Muscle of leg (tissue), 16 donors: ENCODE data around the gene PRKCSH. TPM values are rescaled to one million over a fixed set of nuclear protein-coding genes. Genes with fewer than 3 reads are reported as not detected.
A peak's percentile ranks its signal among the peaks of the same experiment; 100 is the strongest.

Experiments used
- DNase-seq: peaks from one replicate; pipeline ENCODE4 v3.0.0; 2013
- H3K27ac ChIP-seq: one replicate; pipeline ENCODE4 v1.5.1; 2013; ENCODE audit warnings: mild to moderate bottlenecking, low read length, control low read depth
- H3K27me3 ChIP-seq: one replicate; pipeline ENCODE4 v1.6.1; 2013; ENCODE audit warnings: low read length; ENCODE audit not compliant: control insufficient read depth, insufficient read depth
- H3K36me3 ChIP-seq: one replicate; pipeline ENCODE4 v1.6.1; 2013; ENCODE audit warnings: low read length; ENCODE audit not compliant: control insufficient read depth, insufficient read depth
- H3K4me1 ChIP-seq: one replicate; pipeline ENCODE4 v1.6.1; 2013; ENCODE audit warnings: low read length; ENCODE audit not compliant: control insufficient read depth, insufficient read depth
- H3K4me3 ChIP-seq: one replicate; pipeline ENCODE4 v1.5.1; 2013; ENCODE audit warnings: low read length, control low read depth
- H3K9me3 ChIP-seq: replicated peaks from 2 replicates; pipeline ENCODE4 v1.6.1; 2013; ENCODE audit warnings: low read depth, low read length; ENCODE audit not compliant: control insufficient read depth
- WGBS: methylation state at CpG from one replicate; pipeline ENCODE4 v1.1.5; 2013; ENCODE audit warnings: missing lambda C conversion rate; ENCODE audit not compliant: insufficient coverage; 5-methylcytosine and 5-hydroxymethylcytosine counted together
- long read RNA-seq, 11 donors: transcript quantifications; one replicate each; lab custom pipeline, GENCODE V29; 2026
- polyA plus RNA-seq, 8 donors: library from polyadenylated mRNA; unstranded; fragments of 120-200 nt; gene quantifications; one replicate each; pipeline versions ENCODE4 v1.2.1 to v1.2.3, GENCODE V29; 2013; ENCODE audit warnings: inconsistent platforms in 1 of 8, low replicate concordance in 1 of 8; ENCODE audit not compliant: insufficient read length in 8 of 8, insufficient read depth in 1 of 8
- total RNA-seq: library from RNA; stranded (reverse); fragments of 120-200 nt; gene quantifications from one replicate; pipeline ENCODE4 v1.2.4, GENCODE V29; 2013

PRKCSH gene, protein sequence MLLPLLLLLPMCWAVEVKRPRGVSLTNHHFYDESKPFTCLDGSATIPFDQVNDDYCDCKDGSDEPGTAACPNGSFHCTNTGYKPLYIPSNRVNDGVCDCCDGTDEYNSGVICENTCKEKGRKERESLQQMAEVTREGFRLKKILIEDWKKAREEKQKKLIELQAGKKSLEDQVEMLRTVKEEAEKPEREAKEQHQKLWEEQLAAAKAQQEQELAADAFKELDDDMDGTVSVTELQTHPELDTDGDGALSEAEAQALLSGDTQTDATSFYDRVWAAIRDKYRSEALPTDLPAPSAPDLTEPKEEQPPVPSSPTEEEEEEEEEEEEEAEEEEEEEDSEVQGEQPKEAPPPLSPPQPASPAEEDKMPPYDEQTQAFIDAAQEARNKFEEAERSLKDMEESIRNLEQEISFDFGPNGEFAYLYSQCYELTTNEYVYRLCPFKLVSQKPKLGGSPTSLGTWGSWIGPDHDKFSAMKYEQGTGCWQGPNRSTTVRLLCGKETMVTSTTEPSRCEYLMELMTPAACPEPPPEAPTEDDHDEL
- total RNA-seq = 80.5 TPM
- 100 to 1,000 TPM; 161 to 260 (median 201) TPM for polyA plus RNA-seq
- long read RNA-seq, donor 1, partial matches to known transcripts = 0 of 1 reads
- long read RNA-seq, donor 1, other reads (novel, unspliced or antisense) = 0 of 1 reads
- long read RNA-seq, donor 2, partial matches to known transcripts = 0 of 1 reads
- long read RNA-seq, donor 2, other reads (novel, unspliced or antisense) = 0 of 1 reads
- long read RNA-seq, donor 3, partial matches to known transcripts = 17 of 21 reads
- long read RNA-seq, donor 3, other reads (novel, unspliced or antisense) = 0 of 21 reads
- long read RNA-seq, donor 4, partial matches to known transcripts = 6 of 9 reads
- long read RNA-seq, donor 4, other reads (novel, unspliced or antisense) = 0 of 9 reads
- long read RNA-seq, donor 5, transcript PRKCSH-214 (3 exons, 569 nt) = major isoform, 5 of 41 reads
- long read RNA-seq, donor 5, partial matches to known transcripts = 8 of 41 reads
- long read RNA-seq, donor 5, other reads (novel, unspliced or antisense) = 26 of 41 reads
- long read RNA-seq, donor 6, partial matches to known transcripts = 5 of 16 reads
- long read RNA-seq, donor 6, other reads (novel, unspliced or antisense) = 8 of 16 reads
- long read RNA-seq, donor 7, partial matches to known transcripts = 6 of 24 reads
- long read RNA-seq, donor 7, other reads (novel, unspliced or antisense) = 14 of 24 reads
- long read RNA-seq, donor 8, partial matches to known transcripts = 0 of 3 reads
- long read RNA-seq, donor 8, other reads (novel, unspliced or antisense) = 0 of 3 reads
- long read RNA-seq, donor 9, partial matches to known transcripts = 11 of 16 reads
- long read RNA-seq, donor 9, other reads (novel, unspliced or antisense) = 0 of 16 reads
- long read RNA-seq, donor 10, partial matches to known transcripts = 14 of 24 reads
- long read RNA-seq, donor 10, other reads (novel, unspliced or antisense) = 6 of 24 reads
- long read RNA-seq, donor 11, partial matches to known transcripts = 5 of 20 reads
- long read RNA-seq, donor 11, other reads (novel, unspliced or antisense) = 10 of 20 reads

DNA sequence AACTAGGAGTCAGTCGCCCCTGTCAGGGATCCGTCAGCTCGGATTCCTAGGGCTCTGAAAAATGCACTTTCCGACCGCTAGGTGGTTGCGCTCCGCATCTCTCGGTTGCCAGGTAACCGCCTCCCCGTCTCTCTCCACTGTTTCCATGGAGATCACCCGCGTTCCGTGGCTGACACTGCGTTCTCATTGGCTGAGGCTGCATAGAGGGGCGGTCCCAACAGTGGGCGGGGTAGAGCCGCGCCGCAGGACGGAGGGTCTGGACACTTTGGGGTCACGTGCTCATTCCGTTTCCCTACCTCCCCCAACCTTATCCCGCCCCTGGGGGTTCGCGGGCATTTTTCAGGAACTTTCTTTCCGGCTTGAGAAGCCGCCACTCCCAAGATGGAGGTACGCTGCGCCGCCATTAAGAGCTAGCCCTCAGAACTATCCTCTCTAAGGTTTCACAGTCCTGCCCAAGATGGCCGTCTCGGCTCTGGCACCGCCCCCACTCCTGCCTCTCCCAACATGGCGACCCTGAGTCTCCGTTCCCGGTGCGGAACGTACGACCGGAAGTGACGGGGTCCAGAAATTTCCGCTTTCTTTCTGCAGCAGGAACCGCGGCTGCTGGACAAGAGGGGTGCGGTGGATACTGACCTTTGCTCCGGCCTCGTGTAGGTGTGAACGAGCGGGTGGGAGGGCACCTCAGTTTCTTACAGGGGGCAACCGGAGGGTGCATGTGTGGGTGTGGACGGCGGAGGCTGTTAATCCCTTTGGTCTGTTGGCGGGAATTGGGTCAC is at the start of gene PRKCSH, which contains the start of gene ODAD3:
Gene PRKCSH, plus strand, starts transcription at position 579 of the 776 bp plus-strand sequence. CDS start 483 bp downstream, outside the sequence.
Gene ODAD3, minus strand, starts transcription at position 65 of the 776 bp plus-strand sequence. CDS start 105 bp downstream, outside the sequence.
- peaks cover 29% of the 10 kb centered on the region for H3K36me3 ChIP-seq
- H3K9me3 ChIP-seq = no peaks in the 10 kb centered on the region
- H3K4me3 ChIP-seq = peak within 1 kb of the TSS; percentile 85
- WGBS = 0% methylated on average over 33 of the region's 53 CpGs
- DNase-seq = peak; percentile 100
- peaks cover 14% of the 10 kb centered on the region for H3K4me1 ChIP-seq
- peak within 1 kb of the TSS; percentile 84 for H3K27ac ChIP-seq
- H3K27me3 ChIP-seq = no peaks in the 10 kb centered on the region

DNA sequence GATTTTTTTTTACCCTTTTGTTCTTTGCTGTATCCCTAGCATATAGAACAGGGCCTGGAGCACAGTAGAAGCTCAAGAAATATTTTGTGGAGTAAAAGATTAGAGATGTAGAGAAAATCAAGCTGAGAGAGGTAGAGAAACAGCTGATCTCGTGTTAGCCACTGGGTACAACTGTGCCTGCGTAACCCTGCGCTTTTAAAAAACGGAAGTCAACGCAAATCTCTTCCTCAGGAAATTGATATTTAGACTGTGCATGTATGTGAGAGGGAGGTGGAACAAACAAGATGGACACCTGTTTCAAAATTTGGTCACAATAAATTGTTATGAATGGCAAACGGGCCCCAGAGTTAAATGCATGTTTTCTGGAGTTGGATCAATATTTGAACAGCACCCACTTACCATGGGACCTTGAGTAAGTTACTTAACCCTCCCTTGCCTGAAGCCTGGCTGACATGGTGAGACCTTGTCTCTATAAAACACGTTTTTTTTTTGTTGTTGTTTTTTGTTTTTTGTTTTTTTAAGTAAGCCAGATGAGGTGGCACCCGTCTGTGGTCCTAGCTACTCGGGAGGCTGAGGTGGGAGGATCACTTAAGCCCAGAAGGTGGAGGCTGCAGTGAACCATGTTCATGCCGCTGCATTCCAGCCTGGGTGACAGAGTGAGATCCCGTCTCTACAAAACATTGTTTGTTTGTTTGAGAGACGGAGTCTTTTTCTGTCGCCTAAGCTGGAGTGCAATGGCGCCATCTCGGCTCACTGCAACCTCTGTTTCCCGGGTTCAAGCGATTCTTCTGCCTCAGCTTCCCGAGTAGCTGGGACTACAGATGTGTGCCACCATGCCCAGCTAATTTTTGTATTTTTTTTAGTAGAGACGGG is 48.0 kb upstream of the PRKCSH start:
- H3K4me1 ChIP-seq = peaks cover 18% of the 10 kb centered on the region

DNA sequence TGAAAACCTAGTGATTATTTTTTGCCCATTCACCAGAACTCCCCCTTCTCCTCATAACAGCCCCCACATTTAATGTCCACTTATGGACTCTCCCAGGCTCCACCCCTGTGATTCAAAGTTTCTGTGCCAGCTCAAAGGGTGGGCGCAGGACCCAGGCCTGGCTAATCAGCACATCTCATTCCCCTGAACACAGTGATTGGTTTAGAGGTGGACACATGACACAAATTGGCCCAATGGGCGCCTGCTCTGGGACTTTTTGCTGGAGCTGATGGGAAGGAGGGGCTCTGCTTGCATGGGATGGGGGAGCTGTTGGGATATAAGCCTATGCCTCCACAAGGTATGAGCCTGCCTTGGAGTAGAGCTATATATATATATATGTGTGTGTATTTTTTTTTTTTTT is 45.1 kb upstream of the PRKCSH start:
- 80% methylated on average over 1 of the region's 2 CpGs for WGBS
- Histone ChIP-seq H3K36me3 (no peaks in the 10 kb centered on the region), H3K27me3 (peaks cover 4% of the 10 kb centered on the region), H3K9me3 (peaks cover 4% of the 10 kb centered on the region), H3K27ac (no peak overlapping the region), H3K4me1 (no peaks in the 10 kb centered on the region), H3K4me3 (no peak overlapping the region)
- no peak for DNase-seq

More for the DNA sequence above, 48.0 kb upstream of the PRKCSH start:
- Histone ChIP-seq H3K4me3 (no peak overlapping the region), H3K9me3 (peaks cover 4% of the 10 kb centered on the region), H3K36me3 (no peaks in the 10 kb centered on the region), H3K27ac (no peak overlapping the region), H3K27me3 (peaks cover 20% of the 10 kb centered on the region)
- 73% methylated on average over 15 of the region's 19 CpGs for WGBS
- peak; percentile 53 for DNase-seq

DNA sequence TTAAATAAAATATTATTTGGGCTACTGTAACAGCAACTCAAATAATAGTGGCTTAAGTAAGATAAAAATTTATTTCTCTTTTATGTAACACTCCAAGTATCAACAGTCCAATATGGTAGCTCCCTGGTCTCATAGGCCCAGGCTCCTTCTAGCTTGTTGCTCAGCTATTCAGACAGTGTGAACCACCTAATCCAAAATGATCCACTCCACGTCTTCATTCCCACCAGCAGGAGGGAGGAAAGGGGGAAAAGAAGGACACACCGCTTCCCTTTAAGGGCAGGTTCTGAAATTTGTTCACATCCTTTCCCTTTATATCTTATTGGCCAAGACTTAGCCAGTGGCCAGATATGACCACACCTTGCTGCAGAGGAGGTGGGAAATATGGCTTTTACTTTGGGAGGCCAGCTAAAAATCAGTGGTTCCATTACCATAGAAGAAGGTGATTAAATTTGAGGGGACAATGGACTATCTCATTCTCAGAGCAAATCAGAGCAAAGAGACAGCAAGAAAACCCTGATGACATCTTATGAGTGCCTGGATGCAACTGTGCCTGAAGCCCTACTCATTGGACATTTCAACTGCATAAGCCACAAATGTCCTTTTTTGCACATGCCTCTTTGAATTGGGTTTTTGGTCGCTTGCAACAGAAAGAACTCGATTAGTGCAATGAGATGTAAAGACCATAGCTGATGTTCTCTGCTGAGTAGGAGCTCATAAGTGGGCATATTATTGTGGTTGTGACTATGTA is 44.3 kb upstream of the PRKCSH start:
- H3K4me3 ChIP-seq = no peak overlapping the region

DNA sequence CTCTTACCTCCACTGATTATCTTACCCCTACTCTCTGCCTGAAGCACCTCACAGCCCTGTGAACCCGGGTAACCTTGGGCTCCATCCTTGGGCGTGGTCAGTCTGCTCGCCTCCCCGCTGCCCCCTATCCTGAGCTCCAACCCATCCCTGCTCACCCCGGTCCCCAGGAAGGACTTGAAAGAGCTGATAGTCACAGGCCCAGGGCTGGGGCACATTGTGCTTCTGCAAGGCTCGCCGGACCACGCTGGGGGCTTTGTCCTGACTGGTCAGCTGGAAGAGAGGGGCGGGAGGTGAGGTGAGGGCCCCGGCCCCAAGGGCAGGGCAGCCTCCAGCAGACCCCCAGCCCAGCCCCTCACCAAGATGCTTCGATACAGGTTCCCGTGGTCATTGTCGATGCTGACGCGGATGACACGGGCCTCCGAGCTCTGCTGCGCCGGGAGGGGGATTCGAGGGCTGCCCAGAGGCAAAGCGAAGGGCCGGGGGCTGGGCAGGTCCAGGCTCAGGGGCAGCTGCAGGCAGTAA is 38.3 kb upstream of the PRKCSH start:
- Histone ChIP-seq H3K27me3 (peaks cover 4% of the 10 kb centered on the region), H3K4me1 (no peaks in the 10 kb centered on the region), H3K4me3 (no peak overlapping the region), H3K27ac (no peak overlapping the region), H3K36me3 (no peaks in the 10 kb centered on the region), H3K9me3 (no peaks in the 10 kb centered on the region)
- 74% methylated on average over 6 of the region's 22 CpGs for WGBS
- DNase-seq = no peak

More for the DNA sequence above, 44.3 kb upstream of the PRKCSH start:
- Histone ChIP-seq H3K4me1 (no peaks in the 10 kb centered on the region), H3K36me3 (no peaks in the 10 kb centered on the region), H3K27ac (no peak overlapping the region), H3K9me3 (peaks cover 4% of the 10 kb centered on the region), H3K27me3 (peaks cover 4% of the 10 kb centered on the region)
- no CpG with 5 or more reads among the region's 4 CpGs for WGBS
- no peak for DNase-seq

DNA sequence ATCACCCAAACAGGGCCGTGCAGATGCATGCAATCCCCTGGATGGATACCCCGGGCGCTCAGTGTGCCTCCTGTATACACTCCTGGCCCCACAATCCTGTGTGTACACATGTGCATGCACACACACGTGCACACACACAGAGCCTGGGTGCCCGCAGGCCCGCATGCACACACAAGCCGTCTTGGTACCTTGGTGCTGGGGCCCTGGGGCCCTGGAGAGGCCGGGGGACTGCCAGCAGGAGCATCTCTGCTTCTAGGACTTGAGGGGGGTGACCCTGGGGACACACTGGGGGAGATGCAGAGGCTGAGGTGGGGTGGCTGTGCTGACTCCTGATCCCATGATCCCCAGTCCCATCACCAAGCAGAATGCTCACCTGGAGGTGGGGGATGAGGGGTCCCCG is 35.8 kb upstream of the PRKCSH start:
- H3K4me1 ChIP-seq = no peaks in the 10 kb centered on the region
- H3K27me3 ChIP-seq = no peaks in the 10 kb centered on the region
- no peak overlapping the region for H3K4me3 ChIP-seq
- WGBS = 93% methylated on average over 5 of the region's 9 CpGs
- H3K36me3 ChIP-seq = no peaks in the 10 kb centered on the region
- DNase-seq = no peak
- H3K27ac ChIP-seq = no peak overlapping the region
- no peaks in the 10 kb centered on the region for H3K9me3 ChIP-seq

DNA sequence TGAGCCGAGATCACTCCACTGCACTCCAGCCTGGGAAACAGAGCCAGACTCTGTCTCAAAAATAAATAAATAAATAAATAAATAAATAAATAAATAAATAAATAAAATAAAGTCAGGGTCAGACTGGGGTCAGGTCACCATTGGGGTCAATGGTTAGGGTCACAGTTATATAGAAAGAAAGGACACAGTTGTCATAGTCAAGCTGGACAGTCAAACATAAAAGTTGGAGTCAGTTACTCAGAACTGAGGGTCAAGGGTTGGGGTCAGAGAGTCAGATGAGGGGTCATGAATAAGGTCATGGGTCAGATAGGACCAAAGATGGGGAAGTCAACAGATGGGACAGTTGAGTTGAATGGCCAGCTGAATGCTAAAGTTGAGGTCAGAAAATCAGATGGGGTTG is 34.6 kb upstream of the PRKCSH start:
- no peak for DNase-seq
- peaks cover 7% of the 10 kb centered on the region for H3K27me3 ChIP-seq
- no CpG with 5 or more reads among the region's 1 CpG for WGBS
- no peak overlapping the region for H3K4me3 ChIP-seq
- no peaks in the 10 kb centered on the region for H3K9me3 ChIP-seq
- no peaks in the 10 kb centered on the region for H3K4me1 ChIP-seq
- no peaks in the 10 kb centered on the region for H3K36me3 ChIP-seq
- no peak overlapping the region for H3K27ac ChIP-seq
